ENCODE measurements around the gene PLEKHA7. TPM values are rescaled to one million over a fixed set of nuclear protein-coding genes. Genes with fewer than 3 reads are reported as not detected.
"Not testable (repeated sequence)": the region's sequence is repeated elsewhere in the genome, so short reads cannot be mapped to it uniquely, and the experiment has no call there.

Gene PLEKHA7
- polyA plus RNA-seq, 4 donors, result 42.2 to 54.4 (median 48.1) TPM

DNA sequence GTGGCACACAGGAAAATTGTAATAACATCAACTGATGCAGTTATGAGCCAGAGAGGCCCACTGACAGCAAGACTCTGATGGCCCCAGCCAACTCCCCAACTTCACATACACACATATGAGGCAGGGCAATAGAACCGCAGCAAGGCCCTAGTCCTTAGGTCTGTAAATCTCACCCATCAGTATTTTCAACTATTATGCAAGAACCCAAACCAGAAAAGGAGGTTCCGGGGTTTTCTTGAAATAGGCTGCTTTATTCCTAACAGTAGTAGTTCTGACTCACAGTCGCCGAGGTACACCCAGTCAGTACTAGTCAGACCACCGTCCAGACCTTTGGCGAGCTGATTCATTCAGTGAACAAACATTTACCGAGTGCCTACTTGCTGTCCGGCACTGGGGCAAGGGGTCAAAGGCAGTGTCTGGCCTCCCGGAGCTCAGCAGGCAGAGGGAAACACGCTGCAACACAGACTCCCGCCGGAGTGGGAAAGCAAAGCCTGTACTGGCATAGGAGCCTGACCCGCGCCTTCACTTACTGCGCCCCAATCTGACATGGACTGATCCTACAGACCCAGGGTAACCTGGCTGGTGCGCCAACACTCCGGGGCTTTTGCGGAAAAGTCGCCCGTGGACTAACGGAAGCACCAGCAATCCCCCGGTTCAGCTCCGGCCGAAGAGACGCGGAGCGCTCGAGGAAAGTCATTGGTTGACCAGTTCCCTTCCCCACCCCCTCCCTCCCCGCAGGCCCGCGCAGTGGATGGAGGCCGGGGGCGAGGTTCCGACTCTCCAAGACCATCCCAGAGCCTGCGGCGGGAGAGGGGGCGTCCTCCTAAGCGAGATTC lies 1.3 kb downstream of the PLEKHA7 start:
- DNase-seq (ENCODE audit: low read depth in 4 of 4, low spot score in 3 of 4), result no peak

DNA sequence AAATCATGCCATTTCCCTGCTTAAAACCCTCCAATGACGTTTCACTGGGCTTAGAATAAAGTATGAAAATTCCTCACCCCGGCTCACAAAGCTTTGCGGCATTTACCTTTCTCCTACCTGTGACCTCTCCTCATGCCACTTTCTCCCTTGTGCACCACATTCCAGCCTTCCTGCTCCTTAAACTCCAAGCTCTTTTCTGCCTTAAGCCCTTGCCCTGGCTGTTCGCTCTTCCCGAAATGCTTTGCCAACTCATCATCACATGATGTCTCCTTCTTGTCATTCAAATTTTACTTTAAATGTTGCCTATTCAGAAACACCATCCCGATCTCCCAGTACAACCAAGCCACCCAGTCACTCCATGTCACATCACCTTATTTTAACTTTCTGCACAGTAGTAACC lies 2.0 kb downstream of the PLEKHA7 start:
- no peak for DNase-seq (ENCODE audit: low read depth in 4 of 4, low spot score in 3 of 4)

DNA sequence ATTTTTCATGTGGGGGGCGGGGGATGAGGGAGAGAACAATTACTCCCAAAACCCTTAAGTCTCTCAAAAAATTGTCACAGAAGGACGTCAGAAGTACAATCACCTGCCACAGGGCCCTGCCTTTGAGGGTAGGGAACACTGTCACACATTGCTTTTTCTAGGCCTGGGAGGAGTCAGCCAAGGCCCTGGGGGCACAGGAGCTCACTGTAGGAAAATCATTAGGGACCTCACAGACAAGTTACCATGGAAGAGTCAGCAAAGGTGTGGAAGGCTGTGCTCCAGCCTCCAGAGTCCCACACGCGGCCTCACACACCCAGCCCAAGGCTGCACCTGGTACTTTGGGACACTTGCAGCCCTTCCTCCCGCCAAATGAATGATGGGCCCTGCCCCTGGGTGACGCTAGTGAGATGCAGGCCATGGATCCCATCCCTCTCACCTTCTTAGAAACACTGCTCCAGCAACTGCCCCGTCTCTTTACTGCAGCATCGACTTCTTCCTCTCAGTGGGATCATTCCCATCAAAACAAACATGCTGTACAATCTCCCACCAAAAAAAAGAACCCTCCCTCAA lies 3.3 kb downstream of the PLEKHA7 start:
- DNase-seq (ENCODE audit: low read depth in 4 of 4, low spot score in 3 of 4), result no peak

DNA sequence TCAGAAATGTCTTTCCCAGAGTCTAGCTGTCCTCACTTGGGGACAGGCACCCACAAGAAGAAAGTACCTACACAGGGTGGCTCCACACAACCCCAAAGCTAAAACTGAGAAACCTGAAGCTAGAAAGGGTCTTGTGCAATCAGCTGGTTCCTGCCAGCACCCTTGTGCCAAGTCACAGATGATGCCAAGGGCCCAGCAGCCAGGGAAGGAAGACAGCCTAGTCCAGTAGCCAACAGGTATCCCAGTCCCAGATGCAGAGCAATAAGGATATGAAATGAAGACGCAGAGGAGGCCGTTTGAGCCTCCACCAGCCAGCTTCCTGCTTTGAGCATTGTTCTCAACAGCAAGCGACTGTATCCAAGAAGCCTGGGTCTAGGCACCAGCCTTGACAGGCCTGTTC lies 6.1 kb downstream of the PLEKHA7 start:
- no peak for DNase-seq (ENCODE audit: low read depth in 4 of 4, low spot score in 3 of 4)

DNA sequence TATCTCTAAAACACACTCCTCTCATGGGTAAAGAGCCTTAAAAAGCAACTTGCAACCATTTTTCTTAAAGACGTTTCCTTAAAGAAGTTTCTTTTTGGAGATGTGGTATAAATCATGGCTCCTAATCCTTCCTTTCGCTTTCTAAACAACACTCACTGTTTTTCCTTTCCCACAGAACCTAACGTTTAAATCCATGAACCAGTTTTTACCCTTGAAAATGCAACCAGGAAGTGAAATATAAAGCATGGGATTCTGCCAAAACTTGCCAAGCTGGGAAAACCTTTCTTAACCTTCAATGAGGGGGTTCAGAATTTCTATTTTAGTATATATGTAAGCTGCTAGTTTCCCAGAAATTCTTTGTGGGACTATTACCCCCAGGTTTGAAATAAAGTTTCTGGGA lies 8.6 kb downstream of the PLEKHA7 start:
- DNase-seq (ENCODE audit: low read depth in 4 of 4, low spot score in 3 of 4), result no peak

DNA sequence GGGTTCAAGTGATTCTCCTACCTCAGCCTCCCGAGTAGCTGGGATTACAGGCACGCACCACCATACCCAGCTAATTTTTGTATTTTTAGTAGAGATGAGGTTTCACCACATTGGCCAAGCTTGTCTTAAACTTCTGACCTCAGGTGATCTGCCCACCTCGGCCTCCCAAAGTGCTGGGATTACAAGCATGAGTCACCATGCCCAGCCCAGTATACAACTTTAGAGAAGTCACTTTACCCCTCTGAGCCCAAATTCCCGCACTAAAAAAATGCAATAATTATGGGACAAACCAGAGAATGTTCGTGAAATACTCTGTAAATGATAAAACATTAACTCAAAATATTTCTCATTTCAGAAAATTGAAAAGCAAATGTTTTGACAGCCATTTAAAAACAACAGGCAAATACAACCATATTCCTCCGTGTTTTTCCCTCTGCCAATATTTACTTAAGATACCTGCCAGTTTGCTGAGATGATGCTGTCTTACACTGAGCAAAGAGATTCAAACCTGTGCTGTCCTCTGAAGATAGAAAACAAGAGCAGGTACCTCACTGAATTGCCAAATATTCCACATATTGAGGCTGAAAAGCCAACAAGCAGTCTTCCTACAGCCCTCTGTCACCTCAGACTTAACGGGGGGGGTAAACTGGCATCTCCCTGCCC lies 9.6 kb downstream of the PLEKHA7 start:
- DNase-seq (ENCODE audit: low read depth in 4 of 4, low spot score in 3 of 4), result no peak

DNA sequence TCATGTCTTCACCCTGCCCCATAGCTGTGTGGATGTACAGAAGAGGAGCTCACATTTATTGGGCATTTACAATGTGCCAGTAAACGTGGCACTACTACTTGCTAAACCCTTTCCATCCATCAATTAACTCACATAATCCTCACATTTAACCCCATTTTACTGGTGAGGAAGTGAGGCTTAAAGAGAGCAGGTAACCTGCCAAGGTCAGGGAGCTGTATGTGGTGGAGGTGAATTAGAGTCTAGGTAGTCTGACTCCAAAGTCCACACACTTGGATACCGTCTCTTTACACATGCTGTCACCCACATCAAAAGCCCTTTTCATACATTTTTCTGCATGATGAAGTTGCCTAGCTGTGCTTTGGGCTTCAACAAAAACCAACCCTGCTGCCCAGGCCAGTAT lies 10.8 kb downstream of the PLEKHA7 start:
- no peak for DNase-seq (ENCODE audit: low read depth in 4 of 4, low spot score in 3 of 4)

DNA sequence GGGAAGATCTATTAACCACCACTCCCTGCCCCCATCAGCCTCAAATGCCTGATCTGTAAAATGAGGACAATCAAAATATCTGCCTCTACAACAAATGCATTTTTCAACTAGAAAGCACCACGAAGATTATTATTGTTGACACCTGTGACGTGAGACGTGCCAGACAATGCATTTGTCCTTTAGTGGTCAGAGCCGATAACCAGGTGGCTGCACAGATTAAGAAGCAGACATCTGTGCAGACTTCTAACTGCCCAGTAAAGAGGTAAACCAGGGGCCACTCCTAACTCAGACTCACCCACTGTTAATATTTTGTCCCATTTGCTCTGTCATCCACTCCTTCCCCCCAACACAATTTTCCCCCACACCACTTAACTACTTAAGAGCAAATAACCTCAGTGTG lies 11.7 kb downstream of the PLEKHA7 start:
- DNase-seq (ENCODE audit: low read depth in 4 of 4, low spot score in 3 of 4), result no peak

DNA sequence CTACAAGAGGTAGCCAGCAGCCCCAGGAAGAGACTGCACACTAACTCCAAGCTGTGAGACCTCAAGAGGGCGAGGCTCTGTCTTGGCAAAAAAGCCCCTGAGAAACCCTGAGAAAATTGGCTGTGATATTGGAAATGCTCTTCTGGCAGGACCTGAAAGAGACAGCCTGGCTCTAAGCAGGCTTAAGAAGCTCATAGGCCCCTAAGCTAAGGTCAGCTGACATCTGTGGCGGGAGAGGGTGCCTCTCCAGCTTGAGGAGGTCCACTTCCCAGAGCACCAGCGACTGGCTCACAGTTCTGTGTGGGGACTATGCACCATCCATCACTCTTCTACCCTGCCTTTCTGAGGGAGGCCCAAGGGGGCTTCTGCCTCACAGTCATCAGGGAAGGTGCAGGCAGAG lies 12.4 kb downstream of the PLEKHA7 start:
- DNase-seq (ENCODE audit: low read depth in 4 of 4, low spot score in 3 of 4), result no peak

DNA sequence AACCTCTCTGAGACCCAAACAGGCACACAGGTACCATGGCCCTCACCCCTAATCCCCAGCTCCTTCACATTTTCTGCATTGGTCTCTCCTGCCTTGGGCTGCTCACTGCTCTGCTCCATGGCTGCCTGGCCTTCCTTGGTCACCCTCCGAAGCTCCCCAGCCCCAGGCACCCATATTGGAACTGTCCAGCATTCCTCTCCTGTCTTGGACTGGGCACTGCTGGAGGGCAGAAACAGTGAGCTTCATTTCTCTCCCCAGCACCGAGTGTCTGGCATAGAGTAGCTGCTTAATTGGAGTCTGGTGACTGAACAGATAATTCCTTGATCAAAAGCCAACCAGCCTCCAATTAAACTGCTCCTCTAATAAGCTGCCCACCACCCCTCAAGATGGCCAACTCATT lies 13.2 kb downstream of the PLEKHA7 start:
- no peak for DNase-seq (ENCODE audit: low read depth in 4 of 4, low spot score in 3 of 4)

DNA sequence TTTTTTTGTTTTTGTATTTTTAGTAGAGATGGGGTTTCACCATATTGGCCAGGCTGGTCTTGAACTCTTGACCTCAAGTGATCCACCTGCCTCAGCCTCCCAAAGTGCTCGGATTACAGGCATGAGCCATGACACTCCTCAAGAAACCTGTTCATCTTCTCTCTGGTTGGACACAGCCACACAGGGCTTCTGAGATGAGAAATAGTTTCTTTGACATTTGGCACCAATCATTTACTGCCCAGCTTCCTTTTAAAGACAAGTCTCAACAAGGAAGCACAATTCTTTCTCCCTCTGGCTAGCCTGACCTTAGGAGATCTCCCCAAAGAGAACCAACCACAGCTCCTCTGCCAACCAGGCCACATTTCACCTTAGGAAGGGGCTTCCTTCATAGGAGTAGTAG lies 14.0 kb downstream of the PLEKHA7 start:
- DNase-seq (ENCODE audit: low read depth in 4 of 4, low spot score in 3 of 4), result not testable (repeated sequence)

DNA sequence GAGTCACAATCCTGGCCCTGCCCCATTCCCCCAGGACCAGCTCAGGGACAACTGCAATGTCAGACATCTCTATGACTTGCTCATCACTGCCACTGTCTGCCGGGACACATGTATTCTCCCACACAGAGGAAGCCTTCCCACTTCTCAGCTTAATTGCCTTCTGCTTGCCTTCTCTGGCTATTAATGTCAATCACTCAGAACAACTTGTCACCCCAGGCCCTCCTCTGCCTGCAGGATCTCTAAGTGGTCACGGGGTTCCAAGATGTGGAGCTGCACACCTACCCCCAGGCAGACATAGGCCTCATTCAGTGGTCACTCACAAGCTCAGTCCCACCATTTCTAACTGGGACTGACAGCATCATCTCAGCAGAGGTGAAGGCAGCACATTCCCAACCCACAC lies 15.1 kb downstream of the PLEKHA7 start:
- DNase-seq (ENCODE audit: low read depth in 4 of 4, low spot score in 3 of 4), result no peak

DNA sequence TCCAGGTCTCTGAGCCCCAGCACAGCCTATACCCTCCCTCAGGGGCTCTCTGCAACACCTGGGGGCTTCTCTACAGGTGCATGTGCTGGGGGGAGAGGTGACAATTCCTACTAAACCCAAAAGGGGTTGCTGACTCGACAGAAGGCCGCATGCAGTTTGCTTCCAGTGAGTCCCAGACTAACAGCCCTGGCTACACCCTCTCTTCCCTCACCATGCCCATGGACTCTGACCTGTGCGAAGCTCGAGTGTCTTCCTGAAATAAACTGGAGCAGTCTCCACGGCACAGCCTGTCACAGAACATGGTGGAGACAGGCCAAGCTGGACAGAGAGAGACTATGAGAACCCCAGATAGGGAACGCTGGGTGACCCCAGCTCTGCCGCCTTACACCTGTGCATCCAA lies 16.6 kb downstream of the PLEKHA7 start:
- no peak for DNase-seq (ENCODE audit: low read depth in 4 of 4, low spot score in 3 of 4)

DNA sequence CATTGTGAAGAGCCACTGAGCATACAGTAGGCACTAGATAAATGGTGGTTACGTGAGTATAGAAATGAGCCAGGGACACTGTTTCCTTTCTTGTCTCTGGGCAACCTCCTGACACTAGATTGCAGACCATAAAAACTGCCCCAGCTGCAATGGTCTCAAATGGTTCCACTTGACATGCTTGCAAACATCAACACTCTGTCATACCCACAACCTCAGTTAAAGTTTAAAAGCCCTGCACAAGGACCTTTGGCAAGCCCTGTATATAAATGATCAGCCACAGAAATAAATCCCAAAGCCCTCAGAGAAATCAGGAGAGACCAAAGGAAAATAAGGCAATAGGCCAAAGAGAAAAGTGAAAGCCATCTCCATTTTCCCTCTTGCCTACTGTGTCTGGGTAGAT lies 20.7 kb downstream of the PLEKHA7 start:
- no peak for DNase-seq (ENCODE audit: low read depth in 4 of 4, low spot score in 3 of 4)

DNA sequence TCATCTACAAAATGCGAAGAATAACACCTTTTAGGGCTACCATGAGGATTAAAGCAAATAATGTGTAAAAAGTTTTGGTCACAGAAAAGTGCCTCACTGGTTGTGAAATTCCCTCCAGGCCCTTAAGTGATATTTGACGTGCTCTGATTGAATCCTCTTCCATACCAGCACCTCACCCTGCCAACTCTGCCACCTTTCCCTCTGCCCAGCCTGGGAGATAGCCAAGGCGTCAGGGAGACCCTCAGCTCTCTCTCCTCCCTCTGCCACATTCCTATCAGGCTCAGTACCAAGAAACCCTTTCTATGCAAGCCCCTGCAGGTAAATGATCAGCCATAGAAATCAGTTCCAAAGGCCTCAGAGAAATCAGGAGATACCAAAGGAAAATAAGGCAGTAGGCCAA lies 21.4 kb downstream of the PLEKHA7 start:
- no peak for DNase-seq (ENCODE audit: low read depth in 4 of 4, low spot score in 3 of 4)

DNA sequence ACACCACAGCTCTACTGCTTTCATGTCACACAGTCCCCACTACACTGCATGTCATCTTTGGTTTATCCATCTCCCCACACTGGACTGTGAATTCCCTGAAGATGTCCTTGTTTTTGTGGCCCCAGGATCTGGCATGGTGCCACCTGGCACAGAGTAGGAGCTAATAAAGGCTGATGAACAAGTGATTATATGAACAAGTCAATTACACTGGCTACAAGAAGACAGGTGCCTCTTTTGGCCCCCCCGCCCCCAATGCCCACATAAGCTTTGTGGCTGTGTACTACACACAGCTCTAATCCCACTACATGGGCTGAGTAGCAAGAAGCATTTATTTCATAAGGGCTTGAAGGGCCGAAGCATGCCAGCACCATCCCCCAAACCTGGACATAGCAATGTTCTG lies 24.7 kb downstream of the PLEKHA7 start:
- DNase-seq (ENCODE audit: low read depth in 4 of 4, low spot score in 3 of 4), result no peak

DNA sequence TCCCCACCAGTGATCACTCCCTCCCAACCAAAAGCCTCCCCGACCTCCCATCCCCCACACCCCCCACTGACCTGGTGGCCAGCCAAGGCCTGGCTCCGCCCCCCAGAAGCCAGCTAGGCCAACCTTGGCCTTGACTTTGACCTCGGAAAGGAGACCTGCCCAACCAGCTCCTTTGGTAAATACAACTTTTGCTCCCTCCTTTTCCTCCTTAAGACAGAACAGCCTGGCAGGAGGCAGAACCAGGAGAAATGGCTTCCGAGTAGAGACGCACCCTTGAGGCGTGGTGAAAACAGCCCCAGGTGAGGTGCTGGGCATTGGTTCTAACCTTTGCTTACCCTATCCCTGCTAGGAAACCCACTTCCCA lies 27.0 kb downstream of the PLEKHA7 start:
- DNase-seq (ENCODE audit: low read depth in 4 of 4, low spot score in 3 of 4), result no peak

DNA sequence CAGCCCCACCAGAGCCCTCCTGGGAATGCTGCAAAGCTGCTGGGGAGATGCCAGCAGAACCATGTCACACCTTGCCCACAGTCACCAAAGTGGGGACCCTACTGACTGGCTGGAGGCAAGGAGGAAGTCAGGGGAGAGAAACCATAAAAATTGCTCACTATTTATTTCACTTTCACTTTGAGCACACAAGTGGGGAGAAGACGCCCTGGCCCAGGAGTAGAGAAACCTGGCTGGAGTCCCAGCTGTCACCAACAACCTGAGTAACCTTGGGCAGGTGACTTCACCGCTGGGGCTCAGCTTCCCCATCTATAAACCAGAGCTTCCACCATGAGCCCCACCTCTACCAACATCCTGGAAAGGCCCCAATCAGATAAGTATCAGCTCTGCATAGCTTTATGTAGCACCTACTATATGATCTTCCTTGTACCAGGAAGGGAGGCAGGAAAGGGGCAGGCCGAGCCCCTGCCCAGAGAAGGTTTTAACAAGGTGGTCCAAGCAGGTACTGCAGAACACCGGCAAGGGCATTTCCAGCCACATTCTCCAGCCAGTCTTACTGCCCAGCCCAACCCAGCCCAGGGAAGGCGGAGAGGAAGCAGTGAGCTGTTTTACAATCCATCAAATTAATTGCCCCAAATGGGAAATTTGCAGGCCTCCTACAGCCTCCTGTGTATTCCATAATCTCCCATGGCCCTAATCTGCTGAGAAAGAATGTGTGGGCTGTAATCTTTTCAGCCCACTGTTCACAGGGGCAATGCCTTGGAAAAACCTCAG lies 27.6 kb downstream of the PLEKHA7 start:
- DNase-seq (ENCODE audit: low read depth in 4 of 4, low spot score in 3 of 4), result no peak

DNA sequence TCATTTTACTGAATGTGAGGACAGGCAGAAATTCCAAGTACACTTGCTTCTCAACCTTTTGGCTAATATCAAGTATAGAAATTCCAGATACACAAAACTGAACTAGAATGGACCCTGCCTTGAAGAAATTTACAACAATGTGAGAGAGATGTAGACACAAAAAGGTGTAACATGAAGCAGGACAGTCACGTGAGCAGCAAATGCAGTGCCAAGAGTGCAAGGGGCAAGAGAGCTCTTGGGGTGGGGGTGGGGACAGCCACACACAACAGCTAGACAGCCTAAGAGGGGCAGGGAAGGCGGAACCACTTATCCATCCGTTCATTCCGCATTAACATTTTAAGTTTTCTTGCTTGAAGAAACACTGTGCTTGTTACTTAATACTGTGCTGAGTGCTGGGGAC lies 28.9 kb downstream of the PLEKHA7 start:
- no peak for DNase-seq (ENCODE audit: low read depth in 4 of 4, low spot score in 3 of 4)

DNA sequence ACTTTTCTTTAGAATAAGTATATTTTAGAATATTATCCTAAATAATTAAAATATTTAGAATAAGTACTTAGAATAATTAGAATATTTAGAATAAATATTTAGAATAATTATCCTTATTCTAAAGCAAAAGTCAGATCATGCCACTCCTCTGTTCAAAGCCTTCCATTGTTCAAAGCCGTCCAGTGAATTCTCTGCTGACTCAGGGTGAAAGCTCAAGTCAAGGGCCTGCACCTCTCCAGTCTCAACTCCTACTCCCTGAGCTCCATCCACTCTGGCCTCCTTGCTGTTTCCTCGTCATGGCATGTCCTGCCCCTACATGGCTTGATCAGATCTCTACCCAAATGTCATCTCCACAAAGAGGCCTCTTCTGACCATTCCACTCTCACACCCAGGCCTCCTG lies 30.0 kb downstream of the PLEKHA7 start:
- DNase-seq (ENCODE audit: low read depth in 4 of 4, low spot score in 3 of 4), result no peak

DNA sequence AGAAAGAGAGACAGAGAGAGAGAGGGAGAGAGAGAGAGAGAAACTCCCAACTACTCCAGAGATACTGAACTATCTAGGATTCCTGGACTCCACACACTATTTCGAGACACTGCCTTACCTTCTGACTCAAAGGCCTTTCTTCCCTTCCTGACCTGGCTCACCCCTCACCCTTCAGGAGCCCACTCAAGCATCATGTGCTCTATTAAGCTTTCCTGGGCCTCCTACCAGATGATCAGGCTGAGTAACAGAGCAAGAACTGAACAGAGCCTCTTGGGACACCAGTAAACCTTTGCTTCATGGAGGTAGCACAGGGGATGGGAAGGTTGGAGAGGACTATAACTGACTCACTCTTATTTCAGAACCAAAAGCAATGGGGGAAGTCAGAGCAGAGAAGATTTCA lies 31.4 kb downstream of the PLEKHA7 start:
- no peak for DNase-seq (ENCODE audit: low read depth in 4 of 4, low spot score in 3 of 4)

Data from right renal pelvis (tissue), 4 donors.